GM19023 (cell line): ENCODE results near the gene PCDH17.

Experiments used
- ATAC-seq: cut with Tn5 transposase; IDR thresholded peaks from one replicate; pipeline ENCODE4 v1.9.1; 2021; ENCODE audit warnings: mild to moderate bottlenecking, moderate library complexity; ENCODE audit not compliant: unreplicated experiment

Gene PCDH17

DNA sequence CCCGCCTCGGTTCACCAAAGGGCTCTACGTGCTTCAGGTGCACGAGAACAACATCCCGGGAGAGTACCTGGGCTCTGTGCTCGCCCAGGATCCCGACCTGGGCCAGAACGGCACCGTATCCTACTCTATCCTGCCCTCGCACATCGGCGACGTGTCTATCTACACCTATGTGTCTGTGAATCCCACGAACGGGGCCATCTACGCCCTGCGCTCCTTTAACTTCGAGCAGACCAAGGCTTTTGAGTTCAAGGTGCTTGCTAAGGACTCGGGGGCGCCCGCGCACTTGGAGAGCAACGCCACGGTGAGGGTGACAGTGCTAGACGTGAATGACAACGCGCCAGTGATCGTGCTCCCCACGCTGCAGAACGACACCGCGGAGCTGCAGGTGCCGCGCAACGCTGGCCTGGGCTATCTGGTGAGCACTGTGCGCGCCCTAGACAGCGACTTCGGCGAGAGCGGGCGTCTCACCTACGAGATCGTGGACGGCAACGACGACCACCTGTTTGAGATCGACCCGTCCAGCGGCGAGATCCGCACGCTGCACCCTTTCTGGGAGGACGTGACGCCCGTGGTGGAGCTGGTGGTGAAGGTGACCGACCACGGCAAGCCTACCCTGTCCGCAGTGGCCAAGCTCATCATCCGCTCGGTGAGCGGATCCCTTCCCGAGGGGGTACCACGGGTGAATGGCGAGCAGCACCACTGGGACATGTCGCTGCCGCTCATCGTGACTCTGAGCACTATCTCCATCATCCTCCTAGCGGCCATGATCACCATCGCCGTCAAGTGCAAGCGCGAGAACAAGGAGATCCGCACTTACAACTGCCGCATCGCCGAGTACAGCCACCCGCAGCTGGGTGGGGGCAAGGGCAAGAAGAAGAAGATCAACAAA is 2.6 kb downstream of the PCDH17 start:
- ATAC-seq: no peak

DNA sequence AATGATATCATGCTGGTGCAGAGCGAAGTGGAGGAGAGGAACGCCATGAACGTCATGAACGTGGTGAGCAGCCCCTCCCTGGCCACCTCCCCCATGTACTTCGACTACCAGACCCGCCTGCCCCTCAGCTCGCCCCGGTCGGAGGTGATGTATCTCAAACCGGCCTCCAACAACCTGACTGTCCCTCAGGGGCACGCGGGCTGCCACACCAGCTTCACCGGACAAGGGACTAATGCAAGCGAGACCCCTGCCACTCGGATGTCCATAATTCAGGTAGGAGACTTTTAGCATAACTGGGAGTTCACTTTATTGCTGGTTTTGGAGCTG is 3.3 kb downstream of the PCDH17 start:
- ATAC-seq: no peak

DNA sequence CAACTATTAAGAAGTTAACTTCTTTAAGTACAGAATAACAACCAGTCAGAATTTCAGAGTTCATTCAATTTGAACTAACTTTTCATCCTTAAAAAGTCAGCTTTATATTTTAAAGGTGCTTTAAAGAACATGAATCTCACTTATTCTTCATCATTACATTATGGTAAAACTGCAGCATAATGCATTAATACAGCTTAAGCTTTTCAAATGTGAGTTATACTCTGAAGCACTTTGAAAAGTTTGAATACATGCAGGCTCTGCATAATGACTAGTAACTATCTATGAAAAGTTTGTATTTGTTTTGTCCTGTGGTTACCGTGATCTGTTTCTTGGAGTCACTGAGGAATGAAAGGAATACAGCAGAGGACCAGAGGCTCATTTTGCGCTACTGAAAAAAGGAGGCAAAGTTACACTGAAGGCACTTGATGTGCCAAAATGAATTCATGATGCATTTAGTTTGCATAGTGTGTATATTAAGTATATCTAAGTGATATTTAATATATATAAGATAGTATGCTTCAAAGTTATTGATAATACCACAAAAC is 4.1 kb downstream of the PCDH17 start:
- ATAC-seq: no peak

DNA sequence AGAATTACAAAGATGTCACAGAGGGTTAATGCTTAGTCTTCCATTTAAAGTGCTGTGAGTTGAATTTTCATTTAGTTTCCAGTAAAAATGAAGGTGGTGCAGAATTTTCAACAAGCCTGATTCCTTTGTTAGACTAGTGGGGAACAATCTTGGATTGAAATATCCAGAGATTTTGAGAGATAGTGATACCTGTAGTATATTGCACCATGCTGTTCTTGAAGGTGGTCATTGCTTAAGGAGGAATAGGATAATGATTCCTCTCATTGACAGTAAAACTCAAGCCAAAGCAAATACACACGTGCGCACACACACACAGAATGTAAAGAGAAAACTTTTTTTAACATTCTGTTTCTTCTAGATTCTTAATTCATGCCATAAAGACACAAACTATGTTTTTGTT is 5.3 kb downstream of the PCDH17 start:
- ATAC-seq: no peak

DNA sequence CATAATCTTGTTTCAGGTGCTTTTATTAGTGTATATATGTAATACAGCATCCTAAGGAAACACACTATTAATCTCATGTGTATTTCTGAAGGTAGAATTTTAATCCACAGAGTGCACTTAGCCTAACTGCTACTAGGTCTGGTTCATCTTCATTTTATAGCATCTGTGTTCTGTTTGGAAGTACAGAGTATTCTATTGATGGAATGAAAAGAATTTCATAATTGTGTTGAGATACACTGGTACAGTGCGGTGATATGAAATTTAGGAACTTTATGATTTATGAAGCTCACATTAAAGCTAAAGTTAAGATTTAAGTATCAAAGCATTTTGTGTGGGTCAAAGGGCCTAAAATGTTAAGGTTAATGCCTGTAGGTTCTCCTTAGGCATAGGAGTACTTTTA is 6.0 kb downstream of the PCDH17 start:
- ATAC-seq: no peak

DNA sequence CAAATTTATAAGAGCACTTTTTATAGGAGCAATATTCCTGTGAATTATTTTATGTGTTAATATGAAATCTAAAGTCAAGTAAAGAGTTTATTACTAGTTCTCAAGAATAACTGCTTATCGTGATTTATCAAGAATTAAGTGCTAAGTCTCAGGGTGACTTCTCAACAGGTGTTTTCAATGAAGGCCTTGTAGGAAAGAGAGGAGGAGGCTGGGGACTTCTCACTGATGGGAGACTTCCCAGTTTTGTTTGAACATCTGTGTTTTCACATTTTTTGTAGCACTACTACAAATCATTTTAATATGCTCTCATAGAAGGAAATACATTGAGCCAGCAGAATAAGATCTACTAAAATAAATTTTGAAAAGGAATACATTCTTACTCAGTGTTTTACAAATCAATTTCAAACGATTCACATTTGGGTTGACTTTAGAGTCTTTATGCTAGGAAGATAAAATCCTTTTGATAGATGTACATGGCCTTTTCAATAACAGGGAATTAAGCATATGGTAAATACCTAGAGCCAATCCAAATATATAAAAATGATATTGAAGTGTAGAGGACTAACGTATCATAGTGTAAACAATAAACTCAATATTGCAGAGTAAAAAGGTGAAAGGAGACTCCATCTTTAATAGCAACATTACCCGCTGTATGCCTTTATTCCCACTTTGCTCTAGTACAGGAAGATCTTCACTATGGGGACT is 6.8 kb downstream of the PCDH17 start:
- no peak for ATAC-seq

DNA sequence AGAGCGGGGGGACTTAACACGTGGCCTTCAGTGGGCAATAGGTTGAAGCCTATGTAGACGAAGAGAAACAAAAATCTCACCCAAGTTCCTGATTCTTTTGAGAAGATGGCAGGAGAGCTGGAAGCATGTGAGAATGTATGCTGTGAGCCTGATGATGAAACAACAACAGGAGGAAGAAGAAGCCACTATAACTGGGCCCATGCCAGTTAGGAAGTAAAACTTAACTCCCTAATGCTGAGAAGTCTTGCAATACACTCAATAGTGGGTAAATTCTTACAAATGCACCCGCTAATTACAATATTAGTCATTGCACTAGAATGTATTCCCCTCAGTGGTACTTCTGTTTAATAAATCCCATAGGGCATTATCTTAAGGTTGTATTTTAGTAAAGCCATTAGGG is 9.1 kb downstream of the PCDH17 start:
- ATAC-seq: no peak

DNA sequence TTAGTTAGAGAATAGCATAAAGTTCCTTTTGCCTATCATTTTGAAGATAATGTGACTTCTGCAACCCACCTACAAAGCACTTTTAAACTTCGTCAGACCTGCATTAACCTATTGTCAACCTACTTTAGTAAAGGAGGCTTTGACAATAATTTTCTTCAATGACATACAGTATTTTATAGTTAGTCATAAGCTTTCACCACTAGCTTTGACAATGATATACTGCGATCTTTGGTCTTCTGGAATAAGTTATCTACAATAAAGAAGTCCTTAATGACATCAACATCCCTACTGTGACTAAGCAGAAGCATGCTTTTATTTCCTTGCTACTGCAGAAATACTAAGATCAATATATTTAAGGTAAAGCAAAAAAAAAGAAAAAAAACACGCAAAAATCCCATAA is 9.5 kb downstream of the PCDH17 start:
- no peak for ATAC-seq

DNA sequence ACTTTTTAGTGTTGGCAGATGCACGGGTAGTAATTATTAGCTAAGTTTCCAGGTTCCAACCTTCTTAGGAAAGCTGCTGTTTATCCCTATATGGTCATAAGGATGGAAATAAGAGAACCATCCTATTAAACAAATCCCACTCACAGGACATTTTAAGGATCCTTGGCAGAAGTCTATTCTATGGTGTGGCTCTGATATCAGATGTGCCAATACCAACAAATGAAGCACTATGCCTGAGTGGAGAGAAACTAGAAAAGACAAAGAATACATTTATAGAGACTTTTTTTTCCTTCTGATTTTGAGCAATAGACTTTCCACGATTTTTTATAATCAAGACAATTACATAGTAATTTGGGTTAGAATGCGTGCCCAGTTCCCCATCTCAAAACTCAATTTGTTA is 12.6 kb downstream of the PCDH17 start:
- no peak for ATAC-seq

DNA sequence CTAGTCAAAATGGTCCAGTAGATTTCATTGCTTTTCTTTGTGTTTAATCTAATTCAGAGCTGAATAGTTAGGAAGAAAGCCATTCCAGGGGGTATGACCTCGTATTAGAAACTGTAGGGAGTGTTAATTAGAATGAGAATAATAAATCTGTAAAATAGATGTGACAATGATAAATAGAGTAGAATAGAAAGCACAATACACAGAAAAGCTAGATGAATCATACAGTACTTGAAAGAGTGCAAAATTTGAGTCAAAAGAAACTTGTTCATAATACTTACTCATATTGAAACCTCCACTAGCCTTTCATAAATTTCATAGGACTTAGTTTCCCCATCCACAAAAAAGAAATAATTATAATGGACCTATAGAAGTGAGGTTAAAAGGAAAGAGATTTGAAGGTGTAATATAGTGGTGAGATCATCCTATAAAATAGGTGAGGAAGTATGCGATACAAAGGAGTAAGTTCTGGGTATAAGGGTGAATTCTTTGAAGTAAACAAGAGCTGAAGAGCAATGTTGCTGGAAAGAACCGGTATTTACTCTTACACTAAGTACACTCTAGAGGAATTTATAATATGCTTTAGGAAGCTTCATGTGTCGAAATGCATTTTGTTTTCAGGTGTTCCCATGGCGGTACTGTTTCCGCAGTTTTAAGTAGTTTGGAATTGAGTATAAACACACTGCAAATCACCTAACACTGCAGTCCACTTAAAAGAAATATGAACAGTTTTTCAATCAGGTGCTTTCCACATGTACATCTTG is 21.9 kb downstream of the PCDH17 start:
- no peak for ATAC-seq

DNA sequence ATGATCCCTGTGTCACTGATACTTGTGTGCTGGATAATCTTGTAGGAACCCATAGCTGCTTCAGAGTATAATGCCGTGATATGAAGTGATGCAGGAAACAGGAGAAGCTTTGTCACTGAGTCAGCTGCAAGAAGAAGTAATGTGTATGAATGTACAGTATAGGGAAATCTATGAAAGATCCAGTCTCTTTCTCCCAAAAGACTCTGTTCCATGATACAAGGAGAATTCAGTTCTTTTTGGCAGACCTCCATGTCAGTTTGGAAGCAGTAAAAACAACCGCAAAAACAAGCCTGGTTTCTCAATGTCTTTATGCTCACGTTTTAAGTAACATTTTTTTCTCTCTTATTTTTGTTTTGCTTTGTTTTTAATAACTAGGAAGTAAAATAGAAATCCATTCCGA is 33.9 kb downstream of the PCDH17 start:
- ATAC-seq: no peak

DNA sequence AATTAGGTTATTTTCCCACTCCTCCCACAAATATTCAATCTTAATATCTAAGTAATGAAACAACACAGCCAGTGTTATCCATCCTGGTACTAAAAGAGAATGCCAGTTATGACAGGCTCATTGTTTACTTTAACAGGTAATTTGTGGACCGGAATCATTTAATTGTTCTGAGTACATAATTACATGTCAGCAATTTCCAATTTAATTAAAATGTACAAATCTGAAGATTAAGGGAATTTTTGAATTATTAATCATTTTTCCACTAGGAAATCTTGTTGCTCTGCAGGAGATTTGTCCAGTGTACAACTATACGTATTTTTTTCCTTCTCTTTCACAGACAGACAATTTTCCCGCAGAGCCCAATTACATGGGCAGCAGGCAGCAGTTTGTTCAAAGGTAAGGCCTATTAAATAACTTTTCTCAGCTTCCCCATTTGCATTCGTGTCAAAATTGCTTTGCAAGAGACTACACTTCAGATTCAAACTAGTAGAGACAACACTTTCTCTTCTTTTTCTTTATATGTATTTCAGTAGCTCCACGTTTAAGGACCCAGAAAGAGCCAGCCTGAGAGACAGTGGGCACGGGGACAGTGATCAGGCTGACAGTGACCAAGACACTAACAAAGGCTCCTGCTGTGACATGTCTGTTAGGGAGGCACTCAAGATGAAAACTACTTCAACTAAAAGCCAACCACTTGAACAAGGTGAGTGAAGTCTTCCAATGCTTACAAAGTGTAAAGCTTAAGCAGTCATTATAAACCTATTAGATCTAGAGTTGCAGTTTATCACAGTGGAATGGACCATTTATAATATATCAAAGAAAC is 34.8 kb downstream of the PCDH17 start:
- ATAC-seq: no peak

DNA sequence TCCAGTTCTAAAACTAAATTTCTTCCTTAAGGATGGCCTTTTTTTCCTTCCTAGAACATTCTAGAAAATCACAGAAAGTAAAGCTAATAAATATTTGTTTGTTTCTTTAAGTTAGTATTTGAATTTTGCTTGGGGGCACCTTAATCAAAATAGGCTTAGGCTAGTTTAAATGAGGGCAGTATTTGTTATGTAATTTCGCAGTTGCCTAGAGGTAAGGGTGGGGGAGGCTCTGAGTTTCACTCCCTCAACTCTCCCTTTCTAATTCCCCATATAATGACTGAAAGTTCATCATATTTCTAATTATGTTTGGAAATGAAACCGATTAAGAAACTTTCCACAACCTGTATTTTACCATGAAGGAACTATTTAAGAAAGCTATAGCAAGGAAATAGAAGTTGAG is 40.6 kb downstream of the PCDH17 start:
- no peak for ATAC-seq

DNA sequence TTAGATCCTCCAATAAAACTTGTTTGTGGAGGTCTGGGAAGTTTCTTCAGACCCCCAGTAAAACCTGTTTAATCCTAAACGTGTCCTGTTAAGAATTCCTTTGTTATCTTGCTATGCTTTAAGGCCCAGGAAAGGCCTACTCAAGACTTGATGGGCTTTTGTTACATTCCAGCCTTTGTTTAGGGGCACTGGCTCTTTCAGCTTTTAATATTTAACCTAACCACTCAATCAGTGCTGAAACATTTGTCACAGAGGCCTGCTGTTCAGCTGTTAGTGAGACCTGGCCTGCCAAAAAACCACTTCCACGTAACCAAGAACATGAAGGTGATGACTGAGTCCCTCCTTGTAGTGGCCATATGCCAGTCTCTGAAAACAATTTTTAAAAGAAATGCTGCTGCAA is 41.7 kb downstream of the PCDH17 start:
- no peak for ATAC-seq

DNA sequence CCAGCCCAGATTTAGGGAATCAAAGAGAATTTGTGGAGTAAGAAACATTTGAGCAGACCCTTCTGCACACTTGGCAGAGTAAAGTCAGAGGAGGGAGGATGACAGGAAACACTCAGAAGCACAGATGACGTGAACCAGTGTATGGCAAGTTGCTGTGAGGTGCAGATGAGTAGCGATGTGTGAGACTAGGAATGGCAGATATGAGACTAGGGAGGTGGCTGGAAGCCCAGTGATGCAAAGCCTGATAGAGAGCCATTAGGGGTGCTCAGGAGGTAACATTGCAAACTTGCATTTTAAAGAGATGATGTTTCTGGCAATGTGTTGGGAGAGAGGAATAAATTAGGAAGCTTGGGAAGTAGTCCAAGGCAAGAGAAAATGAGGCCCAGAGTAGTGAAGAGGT is 44.0 kb downstream of the PCDH17 start:
- ATAC-seq: no peak

DNA sequence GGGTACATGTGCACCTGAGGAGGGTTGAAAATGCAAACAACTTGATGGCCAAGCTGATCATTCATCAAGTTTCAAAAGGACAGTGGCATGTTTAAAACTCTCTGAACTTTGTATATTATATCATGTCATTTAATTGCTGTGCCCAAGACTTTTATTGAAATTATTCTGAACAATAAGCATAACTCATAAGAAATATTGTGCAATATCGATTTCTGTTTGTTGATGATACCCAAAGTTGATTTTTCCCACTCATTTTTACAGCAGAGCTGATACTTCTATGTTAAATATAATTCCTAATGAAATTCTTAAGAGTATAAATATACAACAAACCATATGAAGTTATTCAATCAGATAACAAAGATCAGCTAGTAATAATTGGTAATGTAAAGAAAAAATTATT is 49.1 kb downstream of the PCDH17 start:
- ATAC-seq: no peak

DNA sequence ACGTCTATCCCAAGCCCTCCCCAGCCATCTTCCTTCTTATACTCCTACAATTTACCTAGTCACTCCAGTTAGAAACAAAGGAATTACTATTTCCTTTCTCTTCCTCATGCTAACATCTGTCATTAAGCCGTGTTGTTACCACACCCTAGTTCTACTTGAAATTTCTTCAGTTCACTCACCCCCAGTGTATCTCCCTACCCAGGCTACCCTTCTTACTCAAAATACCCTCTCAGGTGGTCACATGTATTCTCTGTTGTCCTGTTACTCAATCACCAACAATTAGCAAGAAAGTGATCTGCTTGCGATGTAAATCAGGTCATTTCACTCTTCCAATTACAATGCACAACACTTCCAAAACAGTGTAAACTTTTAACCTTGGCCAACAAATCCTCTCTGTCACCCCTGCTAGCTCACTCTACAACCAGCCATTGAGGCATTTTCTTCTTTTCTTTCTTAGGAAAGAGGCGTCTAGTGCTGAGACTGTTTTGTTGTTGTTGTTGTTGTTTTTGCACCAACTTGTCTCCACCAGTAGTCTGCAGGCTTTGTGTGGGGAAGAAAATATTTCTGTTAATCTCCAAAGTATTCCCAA is 50.7 kb downstream of the PCDH17 start:
- ATAC-seq: no peak

DNA sequence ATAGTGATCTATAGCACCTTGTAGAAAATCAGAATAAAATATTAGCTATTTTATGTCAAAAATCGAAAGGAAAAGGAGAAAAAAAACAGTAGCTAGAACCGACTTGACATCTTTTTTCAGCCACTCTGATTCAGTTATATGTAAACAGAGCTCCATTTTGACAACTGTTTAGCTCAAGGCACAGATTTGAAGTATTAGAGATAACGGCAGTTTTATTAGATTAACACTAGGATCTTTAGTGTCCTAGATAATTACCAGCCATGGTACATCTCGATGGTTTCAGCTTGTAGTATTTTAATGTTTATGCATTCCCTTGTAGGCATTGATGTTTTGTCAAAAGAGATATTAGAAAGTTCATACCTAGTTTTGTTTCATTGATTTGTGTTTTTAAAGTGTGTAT is 67.3 kb downstream of the PCDH17 start:
- ATAC-seq: no peak

DNA sequence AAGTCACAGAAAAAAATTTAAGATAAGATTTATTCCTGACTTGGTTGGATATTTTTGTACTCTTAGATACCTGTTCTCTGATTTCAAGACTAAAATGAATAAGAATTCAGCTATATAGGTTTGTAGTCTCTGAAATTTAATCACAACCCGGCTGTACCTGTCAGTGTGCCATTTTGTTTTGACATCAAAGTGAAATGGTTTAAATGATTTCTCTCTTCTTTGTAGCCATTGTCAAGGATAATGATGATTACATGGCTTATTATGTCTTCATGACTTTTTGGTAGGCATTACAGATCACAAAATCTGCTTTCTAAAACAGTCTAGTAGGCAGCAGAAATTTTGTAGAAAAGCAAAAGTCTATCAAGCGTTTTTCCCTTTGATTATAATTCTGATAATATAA is 72.5 kb downstream of the PCDH17 start:
- no peak for ATAC-seq

DNA sequence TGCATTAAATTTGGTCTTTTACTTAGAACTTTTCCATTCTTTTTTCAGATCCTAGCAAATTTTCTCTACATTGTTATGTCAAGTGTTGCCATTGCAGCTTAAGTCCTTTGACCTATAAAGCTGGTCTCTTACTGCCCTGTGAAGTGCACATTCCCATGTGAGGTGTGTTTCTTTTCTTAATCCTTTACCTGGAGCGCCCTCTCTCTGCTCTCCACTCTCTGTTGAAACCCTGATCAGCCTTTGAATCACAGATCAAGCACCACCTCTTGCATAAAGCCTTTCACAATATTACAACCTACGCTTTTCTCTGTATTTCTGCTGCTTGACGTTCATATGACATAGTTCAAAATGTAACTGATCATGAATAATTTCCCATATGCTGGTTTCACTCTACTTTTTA is 84.8 kb downstream of the PCDH17 start:
- ATAC-seq: no peak
